GM12878 (cell line): ENCODE measurements around the gene CFAP53. TPM values are rescaled to one million over a fixed set of nuclear protein-coding genes. Genes with fewer than 3 reads are reported as not detected.

Experiments
- ATF7 ChIP-seq: fragments of 450-650 bp; IDR thresholded peaks from 2 replicates; pipeline ENCODE4 v1.6.1; 2016; ENCODE audit warnings: low read depth, mild to moderate bottlenecking
- CREM ChIP-seq: IDR thresholded peaks from 2 replicates; pipeline ENCODE4 v1.6.1; 2014; ENCODE audit warnings: antibody characterized with exemption, low read depth
- EGR1 ChIP-seq, 2 experiments: IDR thresholded peaks; 1 replicate in 1 of 2; 2 replicates in 1 of 2; pipeline ENCODE4 v1.6.1; 2011 to 2012; ENCODE audit warnings: low read depth in 2 of 2, low read length in 2 of 2, borderline replicate concordance in 1 of 2, mild to moderate bottlenecking in 1 of 2, moderate library complexity in 1 of 2
- ELK1 ChIP-seq: IDR thresholded peaks from 2 replicates; pipeline ENCODE4 v1.6.1; 2012; ENCODE audit warnings: low read depth, low read length, improper control_type of control experiment
- ESRRA ChIP-seq: IDR thresholded peaks from 2 replicates; pipeline ENCODE4 v1.6.1; 2012; ENCODE audit warnings: mild to moderate bottlenecking, low read length, improper control_type of control experiment
- FOS ChIP-seq: IDR thresholded peaks from 3 replicates; pipeline ENCODE4 v1.6.1; 2011; ENCODE audit warnings: borderline replicate concordance; ENCODE audit not compliant: insufficient read length; ENCODE audit errors: extremely low read depth
- IRF3 ChIP-seq: fragments of 450-650 bp; IDR thresholded peaks from 2 replicates; pipeline ENCODE4 v1.6.1; 2014; ENCODE audit warnings: mild to moderate bottlenecking
- IRF4 ChIP-seq: IDR thresholded peaks from 2 replicates; pipeline ENCODE4 v1.6.1; 2011; ENCODE audit warnings: low read depth, low read length
- KDM1A ChIP-seq: fragments of 200-600 bp; sonication (generic); IDR thresholded peaks from 2 replicates; pipeline ENCODE4 v1.6.1; 2016; ENCODE audit warnings: borderline replicate concordance
- LARP7 ChIP-seq: fragments of 450-650 bp; IDR thresholded peaks from 2 replicates; pipeline ENCODE4 v1.6.1; 2017; ENCODE audit warnings: mild to moderate bottlenecking
- MEF2B ChIP-seq: fragments of 450-650 bp; IDR thresholded peaks from 2 replicates; pipeline ENCODE4 v1.6.1; 2018; ENCODE audit warnings: mild to moderate bottlenecking, moderate library complexity; ENCODE audit not compliant: partially characterized antibody, poor library complexity, severe bottlenecking
- MTA3 ChIP-seq: IDR thresholded peaks from 2 replicates; pipeline ENCODE4 v1.6.1; 2012; ENCODE audit warnings: low read length, inconsistent platforms, borderline replicate concordance
- PAX5 ChIP-seq: IDR thresholded peaks from 2 replicates; pipeline ENCODE4 v1.6.1; 2011; ENCODE audit warnings: low read depth, low read length, borderline replicate concordance
- POLR2AphosphoS2 ChIP-seq: IDR thresholded peaks from 2 replicates; pipeline ENCODE4 v1.6.1; 2011; ENCODE audit warnings: low read depth, mild to moderate bottlenecking, low read length, improper control_type of control experiment, moderate library complexity
- POU2F2 ChIP-seq: IDR thresholded peaks from 3 replicates; pipeline ENCODE4 v1.6.1; 2011; ENCODE audit warnings: low read depth, mild to moderate bottlenecking, low read length, borderline replicate concordance
- RAD51 ChIP-seq: fragments of 450-650 bp; IDR thresholded peaks from 2 replicates; pipeline ENCODE4 v1.6.1; 2016; ENCODE audit warnings: moderate library complexity, mild to moderate bottlenecking, inconsistent platforms
- SMAD5 ChIP-seq: IDR thresholded peaks from 2 replicates; pipeline ENCODE4 v1.6.1; 2016; ENCODE audit warnings: antibody characterized with exemption, low read depth
- TBL1XR1 ChIP-seq: IDR thresholded peaks from 2 replicates; pipeline ENCODE4 v1.6.1; 2012; ENCODE audit warnings: low read depth, low read length, improper control_type of control experiment
- USF1 ChIP-seq: IDR thresholded peaks from 2 replicates; pipeline ENCODE4 v1.6.1; 2011; ENCODE audit warnings: borderline replicate concordance, low read depth, mild to moderate bottlenecking, moderate library complexity, mixed read lengths, low read length; ENCODE audit not compliant: insufficient read depth; ENCODE audit errors: extremely low read length
- ZBED1 ChIP-seq: IDR thresholded peaks from 2 replicates; pipeline ENCODE4 v1.6.1; 2016; ENCODE audit warnings: borderline replicate concordance
- polyA plus RNA-seq, 11 experiments: library from polyadenylated mRNA; depleted of rRNA in 4 of 11; unstranded in 6 of 11; stranded (reverse) in 5 of 11; fragments of >200 nt; fragmentation: Nextera tagmentation in 4 of 11; fragmentation: Illumina TruSeq in 1 of 11; extraction: Ambion mirVana in 4 of 11; extraction: Trizol in 1 of 11; gene quantifications; 1 replicate in 1 of 11; 2 replicates in 10 of 11; pipeline versions ENCODE4 v1.2.1 to v1.2.3, GENCODE V29; 2011 to 2016; ENCODE audit warnings: inconsistent platforms in 2 of 11, missing spikeins in 2 of 11, low read depth in 1 of 11
- total RNA-seq, 4 experiments: library from RNA; depleted of rRNA in 3 of 4; stranded (reverse); fragments of >200 nt in 3 of 4; fragmentation: Illumina TruSeq in 1 of 4; extraction: Trizol in 1 of 4; gene quantifications; 2 replicates each; pipeline versions ENCODE4 v1.2.1 to v1.2.3, GENCODE V29; 2013 to 2021
- TF ChIP-seq, protein P1 (sequence below): IDR thresholded peaks from 2 replicates; pipeline ENCODE4 v1.6.1; 2011; ENCODE audit warnings: mild to moderate bottlenecking, low read depth, low read length, moderate library complexity; ENCODE audit not compliant: insufficient replicate concordance
- TF ChIP-seq, protein P2 (sequence below): fragments of 450-650 bp; IDR thresholded peaks from 2 replicates; pipeline ENCODE4 v1.6.1; 2017; ENCODE audit warnings: mild to moderate bottlenecking, low read depth, inconsistent platforms; ENCODE audit not compliant: poor library complexity, severe bottlenecking

Gene CFAP53
- total and polyA plus RNA-seq, 10 of the 15 experiments (the other 5 are each of a cell fraction or from before 2014, with no cell fraction given) = 0.05 to 0.31 (median 0.12) TPM; not detected in 1

GRCh38 chr18:50287441-50288347 lies 21.4 kb upstream of the CFAP53 start, which contains the start of gene CXXC1 (continued):
- TF ChIP-seq IRF3 = no peak; the same call in 1 of the 2 replicates
- no peak for TF ChIP-seq USF1
- no peak for TF ChIP-seq MTA3
- peak; percentile 91; the same call in 1 of the 2 replicates for TF ChIP-seq ESRRA
- peak; percentile 97 for TF ChIP-seq CREM
- TF ChIP-seq TBL1XR1 = peak; percentile 84; the same call in 1 of the 2 replicates
- TF ChIP-seq RAD51 = no peak
- TF ChIP-seq ELK1 = peak; percentile 60
- TF ChIP-seq SMAD5 = peak; percentile 60; the same call in 1 of the 2 replicates
- no peak for TF ChIP-seq POLR2AphosphoS2
- no peak for TF ChIP-seq IRF4
- TF ChIP-seq POU2F2 = 0 out of 3 replicates have a peak, but pooled peaks have one; percentile 37
- TF ChIP-seq PAX5 = peak; percentile 39; the same call in 1 of the 2 replicates
- peak; percentile 83 for TF ChIP-seq ATF7
- peak; percentile 56 for TF ChIP-seq MEF2B
- no peak; the same call in 1 of the 2 replicates for TF ChIP-seq LARP7
- TF ChIP-seq KDM1A = no peak
- no peak for TF ChIP-seq FOS
- TF ChIP-seq EGR1 (IDR thresholded peaks at IDR 0.05; ENCODE audit: borderline replicate concordance in 1 of 2, low read depth in 2 of 2, low read length in 2 of 2) = 0 out of 3 replicates have a peak, but pooled peaks of 1 of the 2 experiments have one; percentile 20
- TF ChIP-seq, protein P1, sequence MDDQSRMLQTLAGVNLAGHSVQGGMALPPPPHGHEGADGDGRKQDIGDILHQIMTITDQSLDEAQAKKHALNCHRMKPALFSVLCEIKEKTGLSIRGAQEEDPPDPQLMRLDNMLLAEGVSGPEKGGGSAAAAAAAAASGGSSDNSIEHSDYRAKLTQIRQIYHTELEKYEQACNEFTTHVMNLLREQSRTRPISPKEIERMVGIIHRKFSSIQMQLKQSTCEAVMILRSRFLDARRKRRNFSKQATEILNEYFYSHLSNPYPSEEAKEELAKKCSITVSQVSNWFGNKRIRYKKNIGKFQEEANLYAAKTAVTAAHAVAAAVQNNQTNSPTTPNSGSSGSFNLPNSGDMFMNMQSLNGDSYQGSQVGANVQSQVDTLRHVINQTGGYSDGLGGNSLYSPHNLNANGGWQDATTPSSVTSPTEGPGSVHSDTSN = no peak
- TF ChIP-seq, protein P2, sequence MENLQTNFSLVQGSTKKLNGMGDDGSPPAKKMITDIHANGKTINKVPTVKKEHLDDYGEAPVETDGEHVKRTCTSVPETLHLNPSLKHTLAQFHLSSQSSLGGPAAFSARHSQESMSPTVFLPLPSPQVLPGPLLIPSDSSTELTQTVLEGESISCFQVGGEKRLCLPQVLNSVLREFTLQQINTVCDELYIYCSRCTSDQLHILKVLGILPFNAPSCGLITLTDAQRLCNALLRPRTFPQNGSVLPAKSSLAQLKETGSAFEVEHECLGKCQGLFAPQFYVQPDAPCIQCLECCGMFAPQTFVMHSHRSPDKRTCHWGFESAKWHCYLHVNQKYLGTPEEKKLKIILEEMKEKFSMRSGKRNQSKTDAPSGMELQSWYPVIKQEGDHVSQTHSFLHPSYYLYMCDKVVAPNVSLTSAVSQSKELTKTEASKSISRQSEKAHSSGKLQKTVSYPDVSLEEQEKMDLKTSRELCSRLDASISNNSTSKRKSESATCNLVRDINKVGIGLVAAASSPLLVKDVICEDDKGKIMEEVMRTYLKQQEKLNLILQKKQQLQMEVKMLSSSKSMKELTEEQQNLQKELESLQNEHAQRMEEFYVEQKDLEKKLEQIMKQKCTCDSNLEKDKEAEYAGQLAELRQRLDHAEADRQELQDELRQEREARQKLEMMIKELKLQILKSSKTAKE = no peak
- TF ChIP-seq ZBED1 = peak; percentile 72; the same call in 1 of the 2 replicates
